Hematopoietic multipotent progenitor cell treated with erythropoietin and hydrocortisone succinate and interleukin-3 and kit ligand, for 4 days (in vitro differentiated cells): Measurements from ENCODE around the gene COL27A1.

Source experiments
- DNase-seq: peaks from one replicate; pipeline ENCODE4 v3.0.0-alpha.2; 2015

The COL27A1 gene

GRCh38 chr9:114169029-114169951 is 14.0 kb downstream of the COL27A1 start:
- no peak for DNase-seq

- DNase-seq = no peak
Observed at GRCh38 chr9:114169952-114170770, 14.8 kb downstream of the COL27A1 start.

GRCh38 chr9:114170771-114171461 is 15.6 kb downstream of the COL27A1 start:
- no peak for DNase-seq

GRCh38 chr9:114171500-114171899 is 16.2 kb downstream of the COL27A1 start:
- DNase-seq = no peak

DNA sequence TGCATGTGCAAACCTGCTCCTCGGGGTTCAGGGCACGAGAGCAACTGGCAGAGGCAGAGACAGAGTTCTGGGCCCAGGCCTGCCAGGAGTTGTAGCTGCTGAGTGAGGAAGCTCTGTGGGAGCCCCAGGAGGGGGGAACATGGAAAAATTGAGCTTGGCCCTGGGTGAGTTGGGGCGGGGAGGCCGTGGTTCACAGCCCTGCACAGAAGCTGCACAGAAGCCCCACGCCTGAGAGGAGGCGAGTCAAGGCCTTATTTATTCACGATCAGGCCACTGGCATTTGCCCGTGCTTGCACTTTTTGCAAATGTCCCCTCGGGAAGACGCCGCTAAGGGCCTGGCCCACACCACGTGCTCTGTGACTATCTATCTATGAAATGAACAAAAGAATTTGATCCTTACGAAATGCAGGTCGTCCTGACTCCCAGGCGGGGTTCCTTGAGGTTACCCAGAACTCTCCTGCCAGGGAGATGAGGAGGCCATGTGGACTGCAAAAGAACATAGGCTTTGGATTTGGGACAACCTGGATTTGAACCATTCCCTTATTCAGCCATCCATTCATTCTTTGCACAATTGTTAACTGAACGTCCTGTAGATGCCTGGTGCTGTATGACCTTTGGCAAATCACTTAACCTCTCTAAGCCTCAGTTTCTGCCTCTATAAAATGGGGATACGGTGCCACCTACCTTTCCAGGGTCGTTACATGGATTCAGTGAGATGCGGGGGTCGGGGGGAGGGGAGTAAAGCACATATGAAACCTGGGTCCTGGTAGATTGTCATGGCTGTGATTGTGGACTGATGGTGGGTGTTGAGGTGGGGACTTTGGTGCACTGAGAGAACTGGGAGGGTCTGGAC is 17.9 kb downstream of the COL27A1 start:
- DNase-seq = no peak

DNA sequence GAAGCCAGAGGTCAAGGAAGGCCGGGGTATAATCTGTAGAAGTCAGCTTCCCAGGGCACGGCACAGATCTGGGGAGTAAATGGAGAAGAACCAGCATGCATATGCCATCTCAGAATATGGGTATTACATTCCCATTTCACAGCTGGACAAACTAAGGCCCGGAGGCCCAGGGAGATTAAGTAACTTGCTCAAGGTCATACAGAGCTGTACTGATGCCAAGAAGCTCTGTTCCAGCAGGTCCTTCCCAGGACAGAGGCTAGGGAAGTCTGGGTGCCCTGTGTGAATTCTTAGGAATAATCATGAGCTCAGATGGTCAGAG is 19.2 kb downstream of the COL27A1 start:
- DNase-seq = no peak

DNA sequence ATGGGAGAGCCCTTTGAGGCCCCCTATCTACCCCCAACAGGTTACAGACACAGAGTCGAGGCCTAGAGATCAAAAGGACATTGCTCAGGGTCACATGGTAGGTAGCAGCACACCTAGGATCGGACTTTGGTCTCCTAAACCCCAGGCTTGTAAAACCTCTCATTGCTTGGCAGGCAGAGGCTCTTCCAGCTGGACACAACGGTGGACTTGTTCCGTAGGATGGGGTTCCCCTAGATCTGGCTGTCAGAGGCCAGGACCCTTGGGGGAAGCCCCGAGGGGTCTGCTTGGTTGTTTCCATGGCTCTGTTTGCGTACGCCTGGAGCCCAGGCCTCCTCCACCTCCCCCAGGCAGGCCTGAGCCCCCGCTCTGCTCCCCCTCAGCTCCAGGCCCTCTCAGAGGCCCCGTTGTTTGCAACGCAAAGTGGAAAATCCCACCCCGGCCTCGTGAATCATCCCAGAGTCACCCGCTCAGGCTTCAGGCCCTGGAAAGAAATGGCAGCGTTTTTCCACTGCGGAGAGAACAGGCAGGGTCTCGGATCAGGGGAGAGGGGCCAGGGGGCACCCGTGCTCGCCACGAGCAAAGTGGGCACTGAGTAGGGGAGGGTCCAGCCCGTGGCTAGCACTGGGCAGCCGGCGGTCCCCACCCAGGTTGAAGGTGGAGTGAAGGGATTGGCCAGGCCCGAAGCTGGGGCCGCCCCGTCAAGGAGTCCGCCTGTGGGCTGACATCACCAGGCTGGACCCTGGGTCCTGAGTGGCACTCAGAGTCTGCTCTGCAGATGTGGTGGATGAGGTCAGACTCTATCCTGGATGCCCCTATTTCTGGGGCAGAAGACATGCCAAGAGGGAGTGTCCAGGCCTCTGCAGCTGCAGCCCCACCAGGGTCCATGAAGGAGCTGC is 19.8 kb downstream of the COL27A1 start:
- DNase-seq = no peak

DNA sequence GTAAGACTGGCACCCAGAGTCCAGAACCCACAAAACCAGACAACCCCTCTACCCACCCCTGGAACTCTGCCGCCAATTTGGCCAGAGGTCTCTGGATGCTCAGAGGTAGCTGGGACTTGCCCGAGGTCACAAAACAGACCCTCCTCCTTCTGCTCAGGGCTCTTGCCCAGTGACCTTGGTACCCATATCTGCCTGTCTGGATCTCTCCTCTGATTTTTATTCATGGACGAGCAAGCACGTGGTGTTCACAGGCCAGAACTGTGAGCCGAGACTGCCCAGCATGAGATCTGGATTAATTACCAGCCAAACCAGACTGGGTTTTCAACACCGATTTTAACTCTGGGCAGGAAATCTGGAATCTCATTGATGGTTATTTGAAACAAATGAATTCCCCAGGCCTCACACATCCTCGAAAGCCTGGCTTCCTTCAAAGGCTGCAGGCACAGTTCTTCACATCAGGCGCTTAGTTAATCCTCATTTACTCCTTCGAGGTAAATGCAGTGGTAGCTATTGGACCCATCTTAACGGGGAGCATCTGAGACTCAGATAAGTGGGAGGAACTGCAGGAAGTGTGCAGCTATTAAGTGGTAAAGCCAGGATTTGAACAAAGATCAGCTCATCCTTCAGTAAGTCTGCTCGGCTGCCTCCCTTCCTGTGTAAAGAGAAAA is 21.4 kb downstream of the COL27A1 start:
- DNase-seq = no peak

- DNase-seq = peak; percentile 44
Observed at GRCh38 chr9:114177423-114178064, 22.2 kb downstream of the COL27A1 start.

DNA sequence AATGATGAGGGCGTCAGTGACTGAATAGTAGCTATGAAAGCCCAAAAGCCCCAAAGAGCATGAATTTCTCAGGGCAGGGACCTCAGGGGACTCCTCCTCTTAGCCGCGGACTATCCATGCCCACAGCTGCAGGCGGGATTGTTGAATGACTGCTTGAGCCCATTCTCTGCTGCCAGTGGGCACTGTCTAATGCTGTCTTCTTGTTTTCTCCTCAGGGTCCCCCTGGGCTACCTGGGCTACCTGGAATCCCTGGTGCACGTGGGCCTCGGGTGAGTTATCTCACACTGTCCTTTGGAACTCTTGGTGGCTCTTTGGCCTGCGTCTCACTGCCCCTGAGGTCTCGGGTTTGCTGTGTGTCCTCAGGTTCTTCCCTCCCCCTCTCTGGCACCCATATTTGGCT is 22.7 kb downstream of the COL27A1 start:
- peak; percentile 18 for DNase-seq

DNA sequence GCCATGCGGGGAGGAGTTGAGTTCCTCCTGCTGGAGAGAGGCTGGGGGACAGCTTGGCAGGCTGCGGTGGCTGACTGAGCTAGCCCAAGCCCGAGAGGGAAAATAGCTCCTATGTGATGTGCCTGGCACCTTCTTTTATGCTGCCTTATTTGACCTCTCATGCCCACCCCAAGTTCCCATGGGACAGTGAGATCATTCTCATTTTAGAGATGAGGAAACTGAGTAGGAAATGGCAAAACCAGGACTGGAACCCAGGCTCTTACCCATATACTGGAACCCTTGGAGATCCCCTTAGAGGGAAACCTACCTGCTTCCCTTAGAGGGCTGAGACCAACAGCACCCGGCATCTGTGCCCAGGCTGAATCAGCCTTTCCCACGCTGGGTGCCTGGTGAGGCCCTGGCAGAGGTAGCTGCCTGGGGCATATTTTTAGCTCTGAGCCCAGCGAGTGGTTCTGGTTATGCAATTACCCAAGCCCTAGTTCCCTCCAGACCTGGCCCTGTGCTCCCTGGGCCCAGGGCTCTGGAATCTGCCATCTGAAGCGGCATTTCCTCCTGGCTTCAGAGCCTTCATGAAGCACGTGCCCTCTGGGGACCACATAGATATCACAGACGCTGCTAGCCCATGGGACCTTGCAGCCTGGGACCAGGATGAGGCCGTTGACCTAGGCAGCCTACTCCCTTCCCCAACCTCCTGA is 23.6 kb downstream of the COL27A1 start:
- no peak for DNase-seq

GRCh38 chr9:114179516-114179915 is 24.2 kb downstream of the COL27A1 start:
- DNase-seq = no peak

DNA sequence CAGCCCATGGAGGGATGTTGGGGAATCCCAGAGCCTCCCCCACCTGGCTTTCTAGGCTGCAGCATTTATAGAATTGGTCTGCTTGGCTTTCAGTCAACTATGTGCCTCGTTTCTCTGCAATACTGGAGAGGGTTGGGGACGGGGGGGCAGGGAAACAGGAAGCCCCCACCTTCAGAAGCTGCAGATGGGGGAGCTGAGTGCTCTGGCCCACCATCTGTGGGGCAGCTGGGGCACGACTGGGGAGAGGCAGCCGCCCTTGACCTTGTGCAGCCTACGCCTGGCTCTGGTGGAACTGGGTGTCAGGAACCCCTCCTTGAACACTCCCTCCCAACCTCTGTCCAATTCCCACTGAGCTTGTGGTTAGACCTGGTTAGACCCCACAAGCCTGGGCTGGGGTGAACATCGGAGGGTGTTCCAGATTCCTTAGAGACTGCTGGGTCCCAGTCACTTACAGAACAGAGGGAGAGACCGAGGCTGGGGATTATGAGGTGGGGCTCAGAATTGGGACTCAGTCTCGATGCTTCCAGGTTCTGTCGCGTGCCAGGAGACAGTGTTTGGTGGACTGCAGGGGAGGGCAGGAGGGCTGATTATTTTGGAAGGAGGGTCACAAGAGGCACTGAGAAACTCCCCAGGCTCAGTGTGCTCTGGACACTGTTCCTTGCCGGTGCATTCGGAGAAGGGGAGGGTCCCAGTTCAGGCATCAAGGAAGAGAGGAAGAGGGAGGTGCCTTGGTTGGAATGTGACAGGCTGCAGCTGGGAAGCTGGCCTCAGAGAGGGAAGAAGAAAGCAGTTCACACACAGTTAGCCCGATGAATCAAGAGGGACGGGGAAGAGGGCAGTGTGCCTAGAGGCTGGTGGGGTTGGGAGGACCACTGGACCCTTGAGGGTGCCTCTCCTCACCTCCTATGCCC is 25.6 kb downstream of the COL27A1 start:
- no peak for DNase-seq

DNA sequence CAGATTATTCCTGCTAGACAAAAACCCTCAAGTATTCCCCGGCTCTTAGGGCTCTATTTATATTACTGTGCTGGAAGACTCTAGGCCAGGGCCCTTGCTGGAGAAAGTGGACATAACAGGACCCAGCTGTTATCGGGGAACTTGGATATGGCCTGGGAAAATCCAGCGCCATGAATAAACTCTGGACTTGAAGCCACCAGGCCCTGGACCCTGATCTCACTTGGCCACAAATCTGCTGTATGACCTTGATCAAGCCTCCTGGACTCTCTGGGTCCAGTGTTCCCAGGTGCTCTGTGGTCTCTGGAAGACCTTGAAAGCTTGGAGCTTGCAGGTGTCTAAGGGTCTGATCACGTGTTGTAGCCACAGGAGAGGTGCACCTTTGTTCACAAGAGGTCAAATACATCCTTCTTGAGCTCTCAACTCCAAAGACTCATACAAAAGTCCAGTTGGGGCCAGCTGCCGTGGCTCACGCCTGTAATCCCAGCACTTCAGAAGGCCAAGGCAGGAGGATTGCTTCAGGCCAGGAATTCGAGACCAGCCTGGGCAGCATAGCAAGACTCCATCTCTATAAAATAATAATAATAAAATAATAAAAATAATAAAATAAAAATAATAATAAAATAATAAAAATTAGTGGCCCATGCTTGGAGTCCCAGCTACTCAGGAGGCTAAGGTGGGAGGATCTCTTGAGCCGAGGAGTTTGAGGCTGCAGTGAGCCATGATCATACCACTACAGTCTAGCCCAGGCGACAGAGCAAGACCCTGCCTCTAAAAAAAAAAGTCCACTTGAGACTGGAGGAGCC is 26.5 kb downstream of the COL27A1 start:
- DNase-seq = no peak

DNA sequence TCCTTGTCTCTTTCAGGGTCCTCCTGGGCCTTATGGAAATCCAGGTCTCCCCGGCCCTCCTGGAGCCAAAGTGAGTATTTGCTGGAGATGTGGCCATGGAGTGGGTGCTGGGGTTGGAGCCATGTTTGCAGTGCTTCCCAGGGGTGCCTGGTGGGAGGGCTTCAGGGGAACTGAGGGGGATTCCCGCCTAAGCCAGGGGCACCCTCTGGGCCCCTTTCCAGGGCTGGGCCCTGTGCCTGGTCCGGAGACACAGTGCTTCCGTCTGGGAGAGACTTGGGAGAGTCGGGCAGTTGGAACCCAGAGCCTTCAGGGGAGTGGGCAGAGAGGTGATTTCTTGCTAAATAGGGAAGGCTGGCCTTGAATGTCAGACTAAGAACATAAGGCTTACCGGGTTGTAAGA is 27.7 kb downstream of the COL27A1 start:
- DNase-seq = no peak

- DNase-seq = peak; percentile 53
Observed at GRCh38 chr9:114184071-114184470, 28.7 kb downstream of the COL27A1 start.

- DNase-seq = peak; percentile 47
Observed at GRCh38 chr9:114184866-114185265, 29.5 kb downstream of the COL27A1 start.
